Neural cell (in vitro differentiated cells): Measurements from ENCODE around the gene NTPCR. TPM values are rescaled to one million over a fixed set of nuclear protein-coding genes. Genes with fewer than 3 reads are reported as not detected.

Source experiments
- H2AFZ ChIP-seq: fragments of 200-600, 300-800 bp; sonication (generic), shearing (Covaris generic); 2 replicates; pipeline ENCODE4 v1.6.0; 2014; ENCODE audit warnings: low read depth, mild to moderate bottlenecking, antibody characterized with exemption, low read length, moderate library complexity
- H3F3A ChIP-seq: fragments of 200-600 bp; shearing (Covaris generic); 2 replicates; pipeline ENCODE4 v1.6.1; 2016; ENCODE audit warnings: mild to moderate bottlenecking, moderate library complexity, mixed read lengths, antibody characterized with exemption, low read length; ENCODE audit not compliant: insufficient read depth, poor library complexity, severe bottlenecking
- H3K27ac ChIP-seq: fragments of 200-600, 300-800 bp; sonication (generic), shearing (Covaris generic); 2 replicates; pipeline ENCODE4 v1.5.1; 2014; ENCODE audit warnings: mild to moderate bottlenecking, low read length, moderate library complexity
- H3K27me3 ChIP-seq: fragments of 300-800, 200-600 bp; sonication (generic), shearing (Covaris generic); 2 replicates; pipeline ENCODE4 v1.6.0; 2014; ENCODE audit warnings: mild to moderate bottlenecking, low read depth, low read length, moderate library complexity; ENCODE audit not compliant: insufficient read depth
- H3K36me3 ChIP-seq: fragments of 300-800, 200-600 bp; sonication (generic), shearing (Covaris generic); 2 replicates; pipeline ENCODE4 v1.5.1; 2014; ENCODE audit warnings: mild to moderate bottlenecking, antibody characterized with exemption, low read length, moderate library complexity; ENCODE audit not compliant: insufficient read depth
- H3K4me2 ChIP-seq: fragments of 300-800, 200-600 bp; sonication (generic), shearing (Covaris generic); 2 replicates; pipeline ENCODE4 v1.6.0; 2014; ENCODE audit warnings: mild to moderate bottlenecking, low read length
- H3K4me3 ChIP-seq: fragments of 300-800, 200-600 bp; sonication (generic), shearing (Covaris generic); 2 replicates; pipeline ENCODE4 v1.5.1; 2014; ENCODE audit warnings: mild to moderate bottlenecking, low read length, moderate library complexity
- H3K79me2 ChIP-seq: fragments of 200-600 bp; shearing (Covaris generic); replicated peaks from 2 replicates; pipeline ENCODE4 v1.6.0; 2014; ENCODE audit warnings: mild to moderate bottlenecking, low read length, moderate library complexity; ENCODE audit not compliant: insufficient read depth
- H3K9ac ChIP-seq: fragments of 300-800, 200-600 bp; sonication (generic), shearing (Covaris generic); 2 replicates; pipeline ENCODE4 v1.6.1; 2016; ENCODE audit warnings: mild to moderate bottlenecking, low read length, mixed read lengths
- H3K9me2 ChIP-seq: fragments of 200-600 bp; shearing (Covaris generic); 2 replicates; pipeline ENCODE4 v1.6.1; 2016; ENCODE audit warnings: mild to moderate bottlenecking, low read length, mixed read lengths; ENCODE audit not compliant: insufficient read depth
- H3K9me3 ChIP-seq: fragments of 200-600, 300-800 bp; sonication (generic), shearing (Covaris generic); 2 replicates; pipeline ENCODE4 v1.6.1; 2016; ENCODE audit warnings: mild to moderate bottlenecking, mixed run types, low read length, moderate library complexity, mixed read lengths
- H4K20me1 ChIP-seq: fragments of 200-600 bp; shearing (Covaris generic); 2 replicates; pipeline ENCODE4 v1.6.1; 2016; ENCODE audit warnings: mild to moderate bottlenecking, mixed run types; ENCODE audit not compliant: insufficient read depth
- CTCF ChIP-seq: fragments of 450-650 bp; IDR thresholded peaks from 2 replicates; pipeline ENCODE4 v1.5.1; 2014; ENCODE audit warnings: antibody characterized with exemption, mild to moderate bottlenecking, moderate library complexity; ENCODE audit not compliant: poor library complexity, severe bottlenecking
- EP300 ChIP-seq: fragments of 450-650 bp; conservative IDR thresholded peaks from 2 replicates; pipeline ENCODE4 v1.6.1; 2014; ENCODE audit warnings: antibody characterized with exemption, mild to moderate bottlenecking, moderate library complexity; ENCODE audit not compliant: poor library complexity, severe bottlenecking
- EZH2 ChIP-seq: fragments of 200-600, 300-800 bp; shearing (Covaris generic), sonication (generic); IDR thresholded peaks from 2 replicates; pipeline ENCODE4 v1.6.1; 2014; ENCODE audit warnings: antibody characterized with exemption, low read length, borderline replicate concordance, mild to moderate bottlenecking; ENCODE audit not compliant: insufficient read depth, poor library complexity, severe bottlenecking
- MXI1 ChIP-seq: fragments of 450-650 bp; conservative IDR thresholded peaks from 2 replicates; pipeline ENCODE4 v1.6.1; 2014; ENCODE audit warnings: antibody characterized with exemption, mild to moderate bottlenecking; ENCODE audit not compliant: poor library complexity, severe bottlenecking
- POLR2AphosphoS5 ChIP-seq: IDR thresholded peaks from 2 replicates; pipeline ENCODE4 v1.6.1; 2012
- RAD21 ChIP-seq: fragments of 450-650 bp; conservative IDR thresholded peaks from 2 replicates; pipeline ENCODE4 v1.6.1; 2014; ENCODE audit warnings: antibody characterized with exemption, mild to moderate bottlenecking, moderate library complexity
- SMC3 ChIP-seq: fragments of 450-650 bp; conservative IDR thresholded peaks from 2 replicates; pipeline ENCODE4 v1.6.1; 2014; ENCODE audit warnings: antibody characterized with exemption, mild to moderate bottlenecking, moderate library complexity; ENCODE audit not compliant: poor library complexity
- TAF1 ChIP-seq: IDR thresholded peaks from 2 replicates; pipeline ENCODE4 v1.6.1; 2012; ENCODE audit warnings: low read depth
- polyA plus RNA-seq: library from polyadenylated mRNA; depleted of rRNA; stranded (reverse); fragments of >200 nt; gene quantifications from 2 replicates; pipeline ENCODE4 v1.2.3, GENCODE V29; 2014
- TF ChIP-seq, protein P1 (sequence below): IDR thresholded peaks from 2 replicates; pipeline ENCODE4 v1.6.1; 2012; ENCODE audit warnings: borderline replicate concordance

The NTPCR gene
- polyA plus RNA-seq, 1 donor from 2014 or later = 36.7 TPM

- Histone ChIP-seq H3K27me3 (no peaks in the 10 kb centered on the region), H3K4me3 (no peak overlapping the region), H4K20me1 (no peaks in the 10 kb centered on the region), H3K36me3 (no peaks in the 10 kb centered on the region), H3K27ac (no peak overlapping the region), H3K9ac (no peak overlapping the region), H3K9me3 (no peaks in the 10 kb centered on the region), H3K9me2 (no peaks in the 10 kb centered on the region), H3K4me2 (no peak overlapping the region), H2AFZ (no peak overlapping the region), H3K79me2 (no peaks in the 10 kb centered on the region), H3F3A (no peaks in the 10 kb centered on the region)
- TF ChIP-seq EZH2 (no peak), EP300 (no peak), CTCF (no peak), POLR2AphosphoS5 (no peak)
- TF ChIP-seq, protein P1, sequence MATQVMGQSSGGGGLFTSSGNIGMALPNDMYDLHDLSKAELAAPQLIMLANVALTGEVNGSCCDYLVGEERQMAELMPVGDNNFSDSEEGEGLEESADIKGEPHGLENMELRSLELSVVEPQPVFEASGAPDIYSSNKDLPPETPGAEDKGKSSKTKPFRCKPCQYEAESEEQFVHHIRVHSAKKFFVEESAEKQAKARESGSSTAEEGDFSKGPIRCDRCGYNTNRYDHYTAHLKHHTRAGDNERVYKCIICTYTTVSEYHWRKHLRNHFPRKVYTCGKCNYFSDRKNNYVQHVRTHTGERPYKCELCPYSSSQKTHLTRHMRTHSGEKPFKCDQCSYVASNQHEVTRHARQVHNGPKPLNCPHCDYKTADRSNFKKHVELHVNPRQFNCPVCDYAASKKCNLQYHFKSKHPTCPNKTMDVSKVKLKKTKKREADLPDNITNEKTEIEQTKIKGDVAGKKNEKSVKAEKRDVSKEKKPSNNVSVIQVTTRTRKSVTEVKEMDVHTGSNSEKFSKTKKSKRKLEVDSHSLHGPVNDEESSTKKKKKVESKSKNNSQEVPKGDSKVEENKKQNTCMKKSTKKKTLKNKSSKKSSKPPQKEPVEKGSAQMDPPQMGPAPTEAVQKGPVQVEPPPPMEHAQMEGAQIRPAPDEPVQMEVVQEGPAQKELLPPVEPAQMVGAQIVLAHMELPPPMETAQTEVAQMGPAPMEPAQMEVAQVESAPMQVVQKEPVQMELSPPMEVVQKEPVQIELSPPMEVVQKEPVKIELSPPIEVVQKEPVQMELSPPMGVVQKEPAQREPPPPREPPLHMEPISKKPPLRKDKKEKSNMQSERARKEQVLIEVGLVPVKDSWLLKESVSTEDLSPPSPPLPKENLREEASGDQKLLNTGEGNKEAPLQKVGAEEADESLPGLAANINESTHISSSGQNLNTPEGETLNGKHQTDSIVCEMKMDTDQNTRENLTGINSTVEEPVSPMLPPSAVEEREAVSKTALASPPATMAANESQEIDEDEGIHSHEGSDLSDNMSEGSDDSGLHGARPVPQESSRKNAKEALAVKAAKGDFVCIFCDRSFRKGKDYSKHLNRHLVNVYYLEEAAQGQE = no peak
Observed at GRCh38 chr1:232932486-232933425, 17.7 kb upstream of the NTPCR start.

DNA sequence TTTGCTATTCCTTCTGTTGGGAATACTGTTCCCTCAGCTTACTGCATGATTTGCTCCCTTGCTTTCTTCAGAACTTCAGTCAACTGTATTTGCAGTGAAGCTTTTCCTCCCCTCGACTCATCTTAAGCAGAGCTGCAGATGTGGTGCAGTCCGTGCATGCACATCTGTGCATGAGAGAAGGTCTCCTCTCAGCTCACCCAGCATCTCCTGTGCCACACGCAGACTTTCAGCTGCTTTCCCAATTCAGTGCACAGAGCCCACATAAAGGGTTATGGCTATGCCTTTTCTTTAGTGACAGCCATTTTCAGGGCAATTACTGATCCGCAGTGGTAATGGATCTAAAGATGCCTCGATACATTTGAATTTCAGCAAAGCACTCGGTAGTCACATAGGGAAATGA is 13.5 kb upstream of the NTPCR start:
- Histone ChIP-seq H3K4me2 (no peak overlapping the region), H3K4me3 (no peak overlapping the region), H3F3A (no peaks in the 10 kb centered on the region), H3K36me3 (no peaks in the 10 kb centered on the region), H4K20me1 (no peaks in the 10 kb centered on the region), H3K27ac (no peak overlapping the region), H3K27me3 (no peaks in the 10 kb centered on the region), H3K9ac (no peak overlapping the region), H3K9me2 (no peaks in the 10 kb centered on the region), H3K9me3 (no peaks in the 10 kb centered on the region), H2AFZ (no peak overlapping the region), H3K79me2 (no peaks in the 10 kb centered on the region)
- TF ChIP-seq MXI1 (no peak), TAF1 (no peak), CTCF (no peak), POLR2AphosphoS5 (no peak), EZH2 (no peak), RAD21 (no peak), EP300 (no peak), SMC3 (no peak)
- TF ChIP-seq, protein P1 = no peak
